ENCODE data around the gene OR52B6.

The OR52B6 gene

GRCh38 chr11:5622802-5623201, 42.1 kb downstream of the OR52B6 start:
- no peak overlapping the region for H3K9ac ChIP-seq (ENCODE audit: low read length)
- no peak overlapping the region for H3K4me3 ChIP-seq (ENCODE audit: low read depth in 1 of 2, low read length in 2 of 2)
- H3K27me3 ChIP-seq (ENCODE audit: control insufficient read depth in 1 of 2, insufficient read depth in 2 of 2, low read length in 2 of 2), result no peaks in the 10 kb centered on the region
- no peaks in the 10 kb centered on the region for H3K9me3 ChIP-seq (ENCODE audit: low read length)
- H3K4me1 ChIP-seq (ENCODE audit: insufficient read depth, low read length), result peaks cover 29% of the 10 kb centered on the region
- no peaks in the 10 kb centered on the region for H3K36me3 ChIP-seq (ENCODE audit: insufficient read depth, low read length)
- no peak overlapping the region for H3K27ac ChIP-seq (ENCODE audit: low read depth, low read length)

DNA sequence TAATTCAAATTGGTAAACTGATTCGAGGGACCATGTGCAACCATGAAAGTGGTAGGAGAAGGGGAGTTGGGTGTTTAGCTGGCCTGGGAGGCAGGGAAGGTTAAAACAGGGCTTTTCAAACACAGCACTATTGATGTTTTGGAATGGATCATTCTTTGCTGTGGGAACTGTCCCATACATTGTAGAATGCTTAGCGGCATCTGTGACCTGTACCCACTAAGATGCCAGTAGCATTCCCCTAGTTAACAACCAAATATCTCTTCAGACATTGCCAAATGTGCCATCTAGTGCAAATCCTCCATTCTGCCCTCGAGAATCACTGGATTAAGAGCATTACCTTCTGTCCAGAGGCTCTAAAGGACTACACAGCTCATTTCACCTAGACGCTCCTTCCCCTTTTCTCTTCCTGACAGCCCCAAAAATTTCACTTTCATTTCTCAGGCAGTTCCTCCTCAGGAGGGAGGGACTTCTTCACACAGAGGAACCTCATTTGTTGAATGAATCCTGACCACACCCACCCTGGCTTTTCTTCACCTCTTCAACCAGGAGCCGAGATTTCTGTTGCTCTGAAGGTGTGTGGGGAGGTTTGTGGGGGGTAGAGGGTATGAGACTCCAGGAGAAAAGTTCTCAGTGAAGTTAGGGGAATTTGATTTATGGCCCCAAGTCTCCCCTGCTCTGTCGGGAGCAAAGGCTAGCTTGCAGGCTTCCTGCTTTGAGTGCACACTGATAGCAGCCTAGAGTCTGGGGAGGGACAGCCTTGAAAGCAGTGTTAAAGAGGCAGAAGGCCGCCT, 44.0 kb downstream of the OR52B6 start, which contains the start of gene TRIM34:
TSS of gene TRIM34 (plus strand) at position 513 of the 791 bp plus-strand sequence. CDS start 7,331 bp downstream, outside the sequence.
- H3K9ac ChIP-seq (ENCODE audit: low read length), result peak within 1 kb of the TSS; percentile 43
- no peaks in the 10 kb centered on the region for H3K27me3 ChIP-seq (ENCODE audit: control insufficient read depth in 1 of 2, insufficient read depth in 2 of 2, low read length in 2 of 2)
- H3K4me1 ChIP-seq (ENCODE audit: insufficient read depth, low read length), result peaks cover 29% of the 10 kb centered on the region
- no peaks in the 10 kb centered on the region for H3K9me3 ChIP-seq (ENCODE audit: low read length)
- H3K27ac ChIP-seq (ENCODE audit: low read depth, low read length), result peak within 1 kb of the TSS; percentile 71
- peak within 1 kb of the TSS; percentile 33 to 82 for H3K4me3 ChIP-seq (ENCODE audit: low read depth in 1 of 2, low read length in 2 of 2)
- H3K36me3 ChIP-seq (ENCODE audit: insufficient read depth, low read length), result no peaks in the 10 kb centered on the region

DNA sequence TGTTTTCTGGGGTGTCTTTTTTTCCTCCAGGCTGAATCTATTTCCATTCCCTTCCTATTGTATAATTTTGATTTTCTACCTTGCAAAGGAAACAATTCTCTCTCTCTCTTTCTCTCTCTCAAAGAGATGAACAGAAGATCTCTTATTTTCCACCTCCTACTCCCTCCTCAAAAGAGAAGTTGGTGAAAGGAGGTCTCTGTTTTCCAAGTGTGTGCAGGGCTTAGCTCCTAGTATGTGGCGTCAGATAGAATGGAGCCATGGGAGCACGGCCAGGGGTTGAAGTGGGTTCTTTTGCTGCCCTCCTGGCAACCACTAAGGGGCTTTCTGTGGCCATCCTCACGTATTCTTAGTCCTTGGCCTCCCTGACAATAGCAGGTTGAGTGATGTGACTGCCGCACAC, 44.6 kb downstream of the OR52B6 start:
- H3K27me3 ChIP-seq (ENCODE audit: control insufficient read depth in 1 of 2, insufficient read depth in 2 of 2, low read length in 2 of 2), result no peaks in the 10 kb centered on the region
- H3K9me3 ChIP-seq (ENCODE audit: low read length), result no peaks in the 10 kb centered on the region
- peaks cover 29% of the 10 kb centered on the region for H3K4me1 ChIP-seq (ENCODE audit: insufficient read depth, low read length)
- no peaks in the 10 kb centered on the region for H3K36me3 ChIP-seq (ENCODE audit: insufficient read depth, low read length)
- peak overlapping the region; percentile 71 for H3K27ac ChIP-seq (ENCODE audit: low read depth, low read length)
- peak overlapping the region; percentile 33 to 82 for H3K4me3 ChIP-seq (ENCODE audit: low read depth in 1 of 2, low read length in 2 of 2)
- H3K9ac ChIP-seq (ENCODE audit: low read length), result peak overlapping the region; percentile 43

DNA sequence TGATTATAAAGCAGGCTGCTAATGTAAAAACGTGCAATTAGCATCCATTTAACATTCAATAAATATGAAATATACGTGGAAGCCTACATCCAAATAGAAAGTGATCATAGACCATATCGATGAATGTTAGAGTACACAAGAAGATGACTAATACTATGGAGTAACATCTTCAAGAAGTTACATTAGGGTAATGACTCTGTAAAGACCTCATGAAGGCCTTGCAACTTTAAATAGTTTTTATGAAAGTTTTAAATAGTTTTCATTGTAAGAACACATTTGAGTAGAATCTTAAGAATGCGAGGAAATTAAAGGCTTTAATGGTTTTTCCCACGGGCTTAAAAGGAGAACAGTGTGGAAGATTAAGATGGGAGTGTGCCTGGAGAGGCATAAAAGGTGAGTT, 45.5 kb downstream of the OR52B6 start:
- Histone ChIP-seq H3K9ac (ENCODE audit: low read length) (no peak overlapping the region), H3K4me1 (ENCODE audit: insufficient read depth, low read length) (peaks cover 21% of the 10 kb centered on the region), H3K27ac (ENCODE audit: low read depth, low read length) (no peak overlapping the region), H3K4me3 (ENCODE audit: low read depth in 1 of 2, low read length in 2 of 2) (no peak overlapping the region), H3K36me3 (ENCODE audit: insufficient read depth, low read length) (no peaks in the 10 kb centered on the region), H3K27me3 (ENCODE audit: control insufficient read depth in 1 of 2, insufficient read depth in 2 of 2, low read length in 2 of 2) (no peaks in the 10 kb centered on the region), H3K9me3 (ENCODE audit: low read length) (no peaks in the 10 kb centered on the region)

DNA sequence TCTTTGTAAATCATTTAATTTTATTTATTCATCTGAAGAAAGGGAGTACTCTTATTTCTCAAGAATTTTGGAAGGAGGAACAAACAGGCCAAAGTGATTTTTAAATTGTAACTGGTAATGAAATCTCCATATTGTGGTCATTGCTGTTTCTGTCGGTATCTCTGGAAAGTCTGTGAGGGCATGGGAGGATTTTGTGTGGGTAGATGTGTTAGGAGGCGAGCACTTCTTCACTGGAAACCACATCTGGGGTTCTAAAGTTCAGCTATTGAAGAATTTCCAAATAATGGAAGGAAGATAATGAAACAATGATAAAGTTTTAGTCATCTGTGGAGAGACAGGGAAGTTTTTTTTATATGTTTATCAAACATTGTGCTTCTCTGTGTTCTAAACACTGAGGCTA, 50.7 kb downstream of the OR52B6 start:
- no peaks in the 10 kb centered on the region for H3K4me1 ChIP-seq (ENCODE audit: insufficient read depth, low read length)
- H3K36me3 ChIP-seq (ENCODE audit: insufficient read depth, low read length), result peaks cover 12% of the 10 kb centered on the region
- H3K27ac ChIP-seq (ENCODE audit: low read depth, low read length), result no peak overlapping the region
- no peak overlapping the region for H3K4me3 ChIP-seq (ENCODE audit: low read depth in 1 of 2, low read length in 2 of 2)
- no peaks in the 10 kb centered on the region for H3K27me3 ChIP-seq (ENCODE audit: control insufficient read depth in 1 of 2, insufficient read depth in 2 of 2, low read length in 2 of 2)
- no peak overlapping the region for H3K9ac ChIP-seq (ENCODE audit: low read length)
- H3K9me3 ChIP-seq (ENCODE audit: low read length), result no peaks in the 10 kb centered on the region
